AG04450 (cell line): ENCODE data around the gene INPP5D. TPM values are rescaled to one million over a fixed set of nuclear protein-coding genes. Genes with fewer than 3 reads are reported as not detected.

Experiments
- CTCF ChIA-PET: fragments of 300-600, 350-600 bp; formaldehyde crosslinking; extraction: SDS; loops from one replicate; lab custom pipeline; 2022; ENCODE audit warnings: antibody characterized with exemption, inconsistent platforms; lab: Charles Lee
- POLR2A ChIA-PET: fragments of 350-600 bp; formaldehyde crosslinking; extraction: SDS; loops from one replicate; lab custom pipeline; 2021; ENCODE audit warnings: antibody characterized with exemption, inconsistent platforms; lab: Yijun Ruan, JAX
- DNase-seq: peaks from one replicate; pipeline ENCODE4 v3.0.0-alpha.2; 2011; ENCODE audit warnings: low read depth, low spot score
- H3K27ac ChIP-seq: one replicate; pipeline ENCODE4 v1.5.1; 2012; ENCODE audit warnings: low read depth, low read length, control low read depth
- H3K27me3 ChIP-seq: one replicate; pipeline ENCODE4 v1.6.0; 2012; ENCODE audit warnings: low read length; ENCODE audit not compliant: control insufficient read depth, insufficient read depth
- H3K4me3 ChIP-seq: 2 replicates; pipeline ENCODE4 v1.5.1; 2011; ENCODE audit warnings: mild to moderate bottlenecking, low read depth, low read length, control low read depth
- H3K9me3 ChIP-seq: 2 replicates; pipeline ENCODE4 v1.5.1; 2012; ENCODE audit warnings: low read length; ENCODE audit not compliant: control insufficient read depth, insufficient read depth
- CTCF ChIP-seq: IDR thresholded peaks from 2 replicates; pipeline ENCODE4 v1.5.1; 2011; ENCODE audit warnings: low read depth, low read length, control low read depth, inconsistent platforms
- polyA plus RNA-seq: library from polyadenylated mRNA; depleted of rRNA; stranded (reverse); fragments of >200 nt; gene quantifications from 2 replicates; pipeline ENCODE4 v1.2.3, GENCODE V29; 2011

The INPP5D gene
- polyA plus RNA-seq, 1 experiment = 0.43 TPM

- Histone ChIP-seq H3K9me3 (no peaks in the 10 kb centered on the region; the same call in 1 of the 2 replicates), H3K27me3 (peaks cover 21% of the 10 kb centered on the region), H3K4me3 (no peak overlapping the region), H3K27ac (no peak overlapping the region)
- ChIA-PET POLR2A (no interaction called here), CTCF (no interaction called here)
- DNase-seq = no peak
- no peak for TF ChIP-seq CTCF
These were observed 25.1 kb downstream of the INPP5D start for GRCh38 chr2:233085037-233085838.

- Histone ChIP-seq H3K9me3 (no peaks in the 10 kb centered on the region; the same call in 1 of the 2 replicates), H3K27me3 (peaks cover 18% of the 10 kb centered on the region), H3K4me3 (no peak overlapping the region), H3K27ac (no peak overlapping the region)
- no peak for DNase-seq
- ChIA-PET POLR2A (no interaction called here), CTCF (no interaction called here)
- no peak for TF ChIP-seq CTCF
These were observed 25.7 kb downstream of the INPP5D start for GRCh38 chr2:233085839-233086150.

GRCh38 chr2:233087713-233088112, 27.6 kb downstream of the INPP5D start:
- no peak for TF ChIP-seq CTCF
- no peak overlapping the region for H3K27ac ChIP-seq
- POLR2A ChIA-PET = no interaction called here
- H3K4me3 ChIP-seq = no peak overlapping the region
- H3K9me3 ChIP-seq = no peaks in the 10 kb centered on the region; the same call in 1 of the 2 replicates
- no peak for DNase-seq
- CTCF ChIA-PET = interaction anchor here (1.2 kb wide), 1 partner anchor 33 kb away, joined by 5 read pairs; no protein-coding TSS in a partner anchor
- H3K27me3 ChIP-seq = peaks cover 12% of the 10 kb centered on the region

- POLR2A ChIA-PET = no interaction called here
- H3K27ac ChIP-seq = no peak overlapping the region
- no peaks in the 10 kb centered on the region; the same call in 1 of the 2 replicates for H3K9me3 ChIP-seq
- DNase-seq = no peak
- TF ChIP-seq CTCF = no peak
- CTCF ChIA-PET = no interaction called here
- peaks cover 8% of the 10 kb centered on the region for H3K27me3 ChIP-seq
- no peak overlapping the region for H3K4me3 ChIP-seq
These were observed 28.8 kb downstream of the INPP5D start for GRCh38 chr2:233088972-233089345.

- no peak for DNase-seq
- H3K4me3 ChIP-seq = no peak overlapping the region
- TF ChIP-seq CTCF = no peak
- H3K27me3 ChIP-seq = peaks cover 4% of the 10 kb centered on the region
- H3K9me3 ChIP-seq = no peaks in the 10 kb centered on the region; the same call in 1 of the 2 replicates
- no peak overlapping the region for H3K27ac ChIP-seq
- ChIA-PET CTCF (no interaction called here), POLR2A (no interaction called here)
These were observed 29.7 kb downstream of the INPP5D start for GRCh38 chr2:233089851-233090250.
